Colonic mucosa (tissue), 4 donors: Measurements from ENCODE around the gene PNISR. TPM values are rescaled to one million over a fixed set of nuclear protein-coding genes. Genes with fewer than 3 reads are reported as not detected.

ENCODE experiments used
- DNase-seq: peaks from one replicate; pipeline ENCODE4 v3.0.0-alpha.2; 2020
- H3K27ac ChIP-seq: fragments of 200-600 bp; one replicate; pipeline ENCODE4 v1.8.0; 2021
- H3K27me3 ChIP-seq: fragments of 200-600 bp; one replicate; pipeline ENCODE4 v1.8.0; 2021
- H3K36me3 ChIP-seq: fragments of 200-600 bp; one replicate; pipeline ENCODE4 v1.8.0; 2021
- H3K4me1 ChIP-seq: fragments of 200-600 bp; one replicate; pipeline ENCODE4 v1.8.0; 2021; ENCODE audit warnings: mild to moderate bottlenecking
- H3K4me3 ChIP-seq: fragments of 200-600 bp; one replicate; pipeline ENCODE4 v1.8.0; 2021
- H3K9ac ChIP-seq, 2 donors: one replicate each; pipeline ENCODE4 v1.7.0; 2013; ENCODE audit warnings: control low read depth in 2 of 2, low read depth in 2 of 2, low read length in 2 of 2
- H3K9me3 ChIP-seq: fragments of 200-600 bp; one replicate; pipeline ENCODE4 v1.8.0; 2021
- intact Hi-C: fragments of 100-400 bp; cut with DNase I; formaldehyde crosslinking; loops from one replicate; pipeline ENCODE4 v1.14.1; 2022
- total RNA-seq, 2 donors: library from RNA; stranded (reverse); fragmentation: NEBNext Ultra II Directional in 1 of 2; extraction: Animal tissue kit (Norgen Biotek cat#: 25700) in 1 of 2; gene quantifications; one replicate each; pipeline ENCODE4 v1.2.1, GENCODE V29; 2021
- TF ChIP-seq, protein P1 (sequence below): fragments of 200-600 bp; IDR thresholded peaks from one replicate; pipeline ENCODE4 v1.8.0; 2022; ENCODE audit warnings: antibody characterized with exemption, mild to moderate bottlenecking
- donor health status: healthy.
- donor health status: DM: no; HTN: no; CAD: no.
- donor health status: DM: no; HTN: no; CAD: no.

Gene PNISR
- total RNA-seq, 2 donors from 2014 or later: 58.5 to 61.4 TPM

DNA sequence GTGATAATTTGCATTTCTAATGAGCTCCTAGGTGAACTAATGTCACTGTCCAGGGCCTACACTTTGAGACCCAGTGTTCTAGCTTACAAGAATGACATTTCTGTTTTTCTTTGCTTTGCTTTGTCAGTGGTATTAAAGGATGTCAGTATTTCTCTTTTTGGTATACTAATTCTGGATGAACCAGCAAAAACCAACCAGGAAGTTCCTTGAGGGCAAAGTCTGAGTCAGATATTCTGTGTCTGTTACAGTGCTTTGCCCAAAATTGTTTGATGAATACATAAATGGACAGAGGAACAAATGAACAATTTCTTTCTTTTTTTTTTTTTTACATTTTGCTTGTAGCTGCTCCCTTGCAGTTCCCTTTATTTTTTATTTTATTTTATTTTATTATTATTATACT, 46.5 kb downstream of the PNISR start:
- no peak overlapping the region for H3K4me3 ChIP-seq
- no peak overlapping the region for H3K27ac ChIP-seq
- no peaks in the 10 kb centered on the region for H3K4me1 ChIP-seq
- no peak overlapping the region for H3K9ac ChIP-seq
- TF ChIP-seq, protein P1, sequence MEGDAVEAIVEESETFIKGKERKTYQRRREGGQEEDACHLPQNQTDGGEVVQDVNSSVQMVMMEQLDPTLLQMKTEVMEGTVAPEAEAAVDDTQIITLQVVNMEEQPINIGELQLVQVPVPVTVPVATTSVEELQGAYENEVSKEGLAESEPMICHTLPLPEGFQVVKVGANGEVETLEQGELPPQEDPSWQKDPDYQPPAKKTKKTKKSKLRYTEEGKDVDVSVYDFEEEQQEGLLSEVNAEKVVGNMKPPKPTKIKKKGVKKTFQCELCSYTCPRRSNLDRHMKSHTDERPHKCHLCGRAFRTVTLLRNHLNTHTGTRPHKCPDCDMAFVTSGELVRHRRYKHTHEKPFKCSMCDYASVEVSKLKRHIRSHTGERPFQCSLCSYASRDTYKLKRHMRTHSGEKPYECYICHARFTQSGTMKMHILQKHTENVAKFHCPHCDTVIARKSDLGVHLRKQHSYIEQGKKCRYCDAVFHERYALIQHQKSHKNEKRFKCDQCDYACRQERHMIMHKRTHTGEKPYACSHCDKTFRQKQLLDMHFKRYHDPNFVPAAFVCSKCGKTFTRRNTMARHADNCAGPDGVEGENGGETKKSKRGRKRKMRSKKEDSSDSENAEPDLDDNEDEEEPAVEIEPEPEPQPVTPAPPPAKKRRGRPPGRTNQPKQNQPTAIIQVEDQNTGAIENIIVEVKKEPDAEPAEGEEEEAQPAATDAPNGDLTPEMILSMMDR: no peak
- H3K9me3 ChIP-seq: no peaks in the 10 kb centered on the region
- no peaks in the 10 kb centered on the region for H3K27me3 ChIP-seq
- intact Hi-C loops: no loop called here
- no peaks in the 10 kb centered on the region for H3K36me3 ChIP-seq
- no peak for DNase-seq

DNA sequence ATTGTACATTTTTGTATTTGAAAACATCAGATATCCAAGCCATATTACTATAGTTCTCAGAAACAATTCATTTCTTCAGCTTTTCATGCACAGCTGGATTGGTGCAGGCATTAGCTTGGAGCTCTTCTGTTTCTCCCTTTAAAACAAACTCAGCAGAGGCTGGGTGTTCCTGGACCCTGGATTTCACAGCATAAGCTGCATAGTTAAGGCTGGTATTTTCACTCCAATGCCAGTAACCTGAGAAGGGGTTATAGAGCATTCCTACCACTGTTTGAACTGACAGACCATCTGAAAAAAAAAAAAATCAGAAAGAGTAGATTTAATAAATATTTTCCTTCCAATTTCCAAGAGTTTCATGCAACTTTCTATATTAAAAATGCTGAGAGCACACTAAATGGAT, 55.6 kb downstream of the PNISR start:
- H3K27ac ChIP-seq: no peak overlapping the region
- no peaks in the 10 kb centered on the region for H3K36me3 ChIP-seq
- no peak for DNase-seq
- no peak overlapping the region for H3K9ac ChIP-seq
- H3K4me3 ChIP-seq: no peak overlapping the region
- no peaks in the 10 kb centered on the region for H3K9me3 ChIP-seq
- H3K27me3 ChIP-seq: no peaks in the 10 kb centered on the region
- TF ChIP-seq, protein P1: no peak
- H3K4me1 ChIP-seq: no peaks in the 10 kb centered on the region
- intact Hi-C loops: no loop called here

DNA sequence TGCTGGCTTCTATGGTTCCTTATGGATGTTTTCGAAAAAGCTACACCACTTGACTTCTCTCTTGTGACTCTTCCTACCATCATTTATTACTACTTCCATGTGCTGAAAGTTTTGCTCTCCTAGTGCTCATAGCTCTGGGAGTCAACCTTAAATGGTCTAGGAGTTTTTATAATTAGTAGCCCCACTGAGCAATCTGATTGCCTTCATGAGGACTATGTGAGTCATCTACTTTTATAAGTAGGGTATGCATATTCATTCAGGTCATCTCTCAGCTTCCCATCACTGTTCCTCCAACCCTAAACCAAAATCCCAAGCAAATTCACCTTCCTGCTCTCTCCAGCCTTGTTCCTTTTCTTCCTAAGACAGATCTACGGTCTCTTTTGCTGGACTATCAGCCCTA, 58.3 kb downstream of the PNISR start:
- Histone ChIP-seq H3K4me1 (no peaks in the 10 kb centered on the region), H3K4me3 (no peak overlapping the region), H3K27me3 (no peaks in the 10 kb centered on the region), H3K9ac (no peak overlapping the region), H3K27ac (no peak overlapping the region), H3K9me3 (no peaks in the 10 kb centered on the region), H3K36me3 (no peaks in the 10 kb centered on the region)
- intact Hi-C loops: no loop called here
- no peak for DNase-seq
- TF ChIP-seq, protein P1: no peak

DNA sequence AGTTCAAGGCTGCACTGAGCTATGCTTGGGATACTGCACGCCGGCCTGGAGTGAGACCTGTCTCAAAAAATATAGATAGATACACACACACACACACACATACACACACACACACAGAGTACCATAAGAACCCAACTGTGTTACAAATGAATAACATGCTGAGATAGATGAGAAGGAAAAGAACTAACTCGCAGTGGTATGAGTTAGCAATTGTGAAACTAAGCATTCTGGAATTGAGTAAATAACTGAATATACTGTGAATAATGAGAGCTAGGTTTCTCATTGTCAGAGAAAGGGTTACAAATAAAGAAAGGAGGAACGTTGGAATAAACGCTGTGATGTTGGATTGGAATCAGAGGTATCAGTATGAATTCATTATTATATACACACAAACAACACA, 61.1 kb downstream of the PNISR start:
- TF ChIP-seq, protein P1: no peak
- Histone ChIP-seq H3K9ac (no peak overlapping the region), H3K4me1 (no peaks in the 10 kb centered on the region), H3K9me3 (no peaks in the 10 kb centered on the region), H3K27me3 (no peaks in the 10 kb centered on the region), H3K27ac (no peak overlapping the region), H3K4me3 (no peak overlapping the region), H3K36me3 (no peaks in the 10 kb centered on the region)
- DNase-seq: no peak
- intact Hi-C loops: no loop called here

DNA sequence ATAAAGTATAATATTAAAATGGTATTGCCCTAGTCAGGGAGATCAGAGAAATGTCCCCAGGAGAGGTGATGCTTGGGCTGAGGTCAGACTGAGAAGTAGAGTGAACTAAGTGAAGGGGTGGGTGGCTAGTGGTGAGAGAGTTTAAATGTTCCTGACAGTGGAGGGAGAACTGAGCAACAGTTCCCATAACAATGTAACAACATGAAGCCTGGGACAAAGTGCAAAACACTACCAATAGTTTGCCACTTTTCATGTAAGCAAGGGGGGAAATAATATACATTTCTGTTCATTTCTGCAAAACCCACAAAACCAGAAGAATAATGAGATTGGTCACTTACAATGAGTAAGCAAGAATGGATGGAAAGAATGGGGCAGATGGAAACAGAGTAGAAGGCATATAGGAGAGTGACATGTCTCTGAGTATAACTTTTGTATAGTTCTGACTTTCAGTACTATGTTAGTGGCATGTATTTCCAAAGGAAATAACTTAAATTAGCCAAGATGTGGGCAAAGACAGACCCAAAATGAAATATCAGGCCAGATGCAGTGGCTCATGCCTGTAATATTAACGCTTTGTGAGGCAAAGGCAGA, 62.3 kb downstream of the PNISR start:
- H3K9ac ChIP-seq: no peak overlapping the region
- no peaks in the 10 kb centered on the region for H3K9me3 ChIP-seq
- DNase-seq: no peak
- TF ChIP-seq, protein P1: no peak
- no peaks in the 10 kb centered on the region for H3K36me3 ChIP-seq
- H3K4me3 ChIP-seq: no peak overlapping the region
- no peak overlapping the region for H3K27ac ChIP-seq
- H3K4me1 ChIP-seq: no peaks in the 10 kb centered on the region
- intact Hi-C loops: no loop called here
- no peaks in the 10 kb centered on the region for H3K27me3 ChIP-seq
